Endodermal cell (in vitro differentiated cells): Measurements from ENCODE around the gene HOXD9. TPM values are rescaled to one million over a fixed set of nuclear protein-coding genes. Genes with fewer than 3 reads are reported as not detected.

Experiments
- DNase-seq: peaks from one replicate; pipeline ENCODE4 v3.0.0-alpha.2; 2017
- H3K27ac ChIP-seq: 2 replicates; pipeline ENCODE4 v1.5.1; 2013; ENCODE audit warnings: mild to moderate bottlenecking, low read depth, low read length, moderate library complexity
- H3K27me3 ChIP-seq: 2 replicates; pipeline ENCODE4 v1.6.1; 2013; ENCODE audit warnings: mild to moderate bottlenecking, low read length, moderate library complexity; ENCODE audit not compliant: insufficient read depth, control insufficient read depth, poor library complexity, severe bottlenecking
- H3K36me3 ChIP-seq: 2 replicates; pipeline ENCODE4 v1.7.0; 2013; ENCODE audit warnings: mild to moderate bottlenecking, low read length, moderate library complexity; ENCODE audit not compliant: control insufficient read depth, insufficient read depth
- H3K4me1 ChIP-seq: one replicate; pipeline ENCODE4 v1.7.0; 2013; ENCODE audit warnings: low read length; ENCODE audit not compliant: control insufficient read depth, insufficient read depth
- H3K4me3 ChIP-seq: 2 replicates; pipeline ENCODE4 v1.5.1; 2013; ENCODE audit warnings: mild to moderate bottlenecking, low read length, moderate library complexity
- H3K9ac ChIP-seq: 2 replicates; pipeline ENCODE4 v1.6.1; 2013; ENCODE audit warnings: mild to moderate bottlenecking, low read length, moderate library complexity; ENCODE audit not compliant: poor library complexity, severe bottlenecking; ENCODE audit errors: extremely low read depth
- H3K9me3 ChIP-seq: 2 replicates; pipeline ENCODE4 v1.6.1; 2013; ENCODE audit warnings: mild to moderate bottlenecking, low read length, moderate library complexity; ENCODE audit not compliant: control insufficient read depth
- H3K27ac Mint-ChIP-seq: 2 replicates; pipeline ENCODE4 v1.8.0; 2020; ENCODE audit warnings: mixed read lengths
- H3K27me3 Mint-ChIP-seq: 2 replicates; pipeline ENCODE4 v1.8.0; 2021; ENCODE audit warnings: mild to moderate bottlenecking, mixed read lengths; ENCODE audit not compliant: insufficient read depth
- H3K36me3 Mint-ChIP-seq: 2 replicates; pipeline ENCODE4 v1.8.0; 2020; ENCODE audit warnings: low read depth, mixed read lengths
- H3K4me1 Mint-ChIP-seq: 2 replicates; pipeline ENCODE4 v1.8.0; 2020; ENCODE audit warnings: mixed read lengths
- H3K4me3 Mint-ChIP-seq: 2 replicates; pipeline ENCODE4 v1.8.0; 2020; ENCODE audit warnings: mild to moderate bottlenecking, moderate library complexity, mixed read lengths
- H3K9me3 Mint-ChIP-seq: 2 replicates; pipeline ENCODE4 v1.8.0; 2020; ENCODE audit warnings: mild to moderate bottlenecking, mixed read lengths
- WGBS, 2 experiments: methylation state at CpG; one replicate each; pipeline versions ENCODE4 v1.1.5 to v1.1.7; 2013; ENCODE audit warnings: missing lambda C conversion rate in 2 of 2, mixed read lengths in 1 of 2; ENCODE audit not compliant: insufficient coverage in 1 of 2, insufficient read length in 1 of 2; 5-methylcytosine and 5-hydroxymethylcytosine counted together
- total RNA-seq, 2 donors: library from RNA; stranded (reverse); fragmentation: NEBNext Ultra II Directional in 1 of 2; extraction: Animal tissue kit (Norgen Biotek cat#: 25700) in 1 of 2; gene quantifications; 2 replicates in 1 of 2; 3 replicates in 1 of 2; pipeline ENCODE4 v1.2.1, GENCODE V29; 2021
- TF ChIP-seq, protein P1 (sequence below): fragments of 200-600 bp; sonication (generic); conservative IDR thresholded peaks from 2 replicates; pipeline ENCODE4 v1.5.0; 2021; ENCODE audit warnings: antibody characterized with exemption, mild to moderate bottlenecking

HOXD9 gene
- total RNA-seq, 2 donors from 2014 or later, result not detected

GRCh38 chr2:176080540-176081375 lies 41.8 kb upstream of the HOXD9 start:
- TF ChIP-seq, protein P1, sequence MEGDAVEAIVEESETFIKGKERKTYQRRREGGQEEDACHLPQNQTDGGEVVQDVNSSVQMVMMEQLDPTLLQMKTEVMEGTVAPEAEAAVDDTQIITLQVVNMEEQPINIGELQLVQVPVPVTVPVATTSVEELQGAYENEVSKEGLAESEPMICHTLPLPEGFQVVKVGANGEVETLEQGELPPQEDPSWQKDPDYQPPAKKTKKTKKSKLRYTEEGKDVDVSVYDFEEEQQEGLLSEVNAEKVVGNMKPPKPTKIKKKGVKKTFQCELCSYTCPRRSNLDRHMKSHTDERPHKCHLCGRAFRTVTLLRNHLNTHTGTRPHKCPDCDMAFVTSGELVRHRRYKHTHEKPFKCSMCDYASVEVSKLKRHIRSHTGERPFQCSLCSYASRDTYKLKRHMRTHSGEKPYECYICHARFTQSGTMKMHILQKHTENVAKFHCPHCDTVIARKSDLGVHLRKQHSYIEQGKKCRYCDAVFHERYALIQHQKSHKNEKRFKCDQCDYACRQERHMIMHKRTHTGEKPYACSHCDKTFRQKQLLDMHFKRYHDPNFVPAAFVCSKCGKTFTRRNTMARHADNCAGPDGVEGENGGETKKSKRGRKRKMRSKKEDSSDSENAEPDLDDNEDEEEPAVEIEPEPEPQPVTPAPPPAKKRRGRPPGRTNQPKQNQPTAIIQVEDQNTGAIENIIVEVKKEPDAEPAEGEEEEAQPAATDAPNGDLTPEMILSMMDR, result peak; percentile 9

GRCh38 chr2:176081376-176081836 lies 41.1 kb upstream of the HOXD9 start:
- Mint-ChIP-seq H3K9me3 (peaks cover 5% of the 10 kb centered on the region), H3K27ac (no peak overlapping the region), H3K4me3 (peak overlapping the region; percentile 43), H3K4me1 (peaks cover 43% of the 10 kb centered on the region), H3K36me3 (no peaks in the 10 kb centered on the region), H3K27me3 (peaks cover 94% of the 10 kb centered on the region)
- H3K4me1 ChIP-seq, result peaks cover 6% of the 10 kb centered on the region
- no peaks in the 10 kb centered on the region for H3K9me3 ChIP-seq
- TF ChIP-seq, protein P1, result no peak
- peaks cover 97% of the 10 kb centered on the region for H3K27me3 ChIP-seq
- no peaks in the 10 kb centered on the region for H3K36me3 ChIP-seq
- no peak overlapping the region for H3K27ac ChIP-seq
- H3K4me3 ChIP-seq, result no peak overlapping the region
- H3K9ac ChIP-seq, result no peak overlapping the region
- DNase-seq, result no peak
- 4 to 8% methylated on average over 7 to 17 of the region's 17 CpGs for whole genome bisulfite sequencing, 2 experiments

More at GRCh38 chr2:176080540-176081375, 41.8 kb upstream of the HOXD9 start:
- no peaks in the 10 kb centered on the region for H3K36me3 Mint-ChIP-seq
- Histone ChIP-seq H3K36me3 (no peaks in the 10 kb centered on the region), H3K27me3 (peaks cover 97% of the 10 kb centered on the region), H3K4me1 (peaks cover 5% of the 10 kb centered on the region), H3K9ac (no peak overlapping the region), H3K27ac (no peak overlapping the region), H3K4me3 (peak overlapping the region; percentile 45), H3K9me3 (no peaks in the 10 kb centered on the region)
- WGBS, 2 experiments, result 0 to 2% methylated on average over 19 to 68 of the region's 68 CpGs
- H3K27me3 Mint-ChIP-seq, result peaks cover 94% of the 10 kb centered on the region
- H3K4me1 Mint-ChIP-seq, result peaks cover 41% of the 10 kb centered on the region
- H3K4me3 Mint-ChIP-seq, result peak overlapping the region; percentile 43
- H3K27ac Mint-ChIP-seq, result no peak overlapping the region
- peaks cover 5% of the 10 kb centered on the region for H3K9me3 Mint-ChIP-seq
- peak; percentile 75 for DNase-seq

GRCh38 chr2:176081837-176082524 lies 40.5 kb upstream of the HOXD9 start:
- H3K4me3 Mint-ChIP-seq, result peak overlapping the region; percentile 47
- peaks cover 5% of the 10 kb centered on the region for H3K9me3 Mint-ChIP-seq
- H3K4me1 Mint-ChIP-seq, result peaks cover 49% of the 10 kb centered on the region
- no peak overlapping the region for H3K27ac Mint-ChIP-seq
- no peaks in the 10 kb centered on the region for H3K9me3 ChIP-seq
- H3K27me3 Mint-ChIP-seq, result peaks cover 94% of the 10 kb centered on the region
- H3K4me3 ChIP-seq, result peak overlapping the region; percentile 35
- H3K36me3 Mint-ChIP-seq, result no peaks in the 10 kb centered on the region
- H3K36me3 ChIP-seq, result no peaks in the 10 kb centered on the region
- H3K27ac ChIP-seq, result no peak overlapping the region
- TF ChIP-seq, protein P1, result no peak
- H3K27me3 ChIP-seq, result peaks cover 97% of the 10 kb centered on the region
- H3K9ac ChIP-seq, result no peak overlapping the region
- WGBS, 2 experiments, result 0 to 1% methylated on average over 19 to 62 of the region's 62 CpGs
- DNase-seq, result peak; percentile 87
- H3K4me1 ChIP-seq, result peaks cover 6% of the 10 kb centered on the region
